Thyroid gland (tissue), 4 donors: ENCODE results near the gene PRDM11.

Experiments
- POLR2A ChIP-seq, 2 donors: fragments of 450-650 bp; IDR thresholded peaks; one replicate each; pipeline ENCODE4 v1.6.1; 2017; ENCODE audit warnings: antibody characterized with exemption in 2 of 2, mild to moderate bottlenecking in 2 of 2, moderate library complexity in 1 of 2
- TF ChIP-seq, protein P1 (sequence below), 6 experiments: fragments of 200-600 bp in 3 of 6; fragments of 450-650 bp in 3 of 6; sonication (generic) in 3 of 6; IDR thresholded peaks; one replicate each; pipeline ENCODE4 v1.5.1; 2016 to 2019; ENCODE audit warnings: antibody characterized with exemption in 6 of 6, mild to moderate bottlenecking in 2 of 6, inconsistent platforms in 1 of 6, moderate library complexity in 1 of 6

DNA sequence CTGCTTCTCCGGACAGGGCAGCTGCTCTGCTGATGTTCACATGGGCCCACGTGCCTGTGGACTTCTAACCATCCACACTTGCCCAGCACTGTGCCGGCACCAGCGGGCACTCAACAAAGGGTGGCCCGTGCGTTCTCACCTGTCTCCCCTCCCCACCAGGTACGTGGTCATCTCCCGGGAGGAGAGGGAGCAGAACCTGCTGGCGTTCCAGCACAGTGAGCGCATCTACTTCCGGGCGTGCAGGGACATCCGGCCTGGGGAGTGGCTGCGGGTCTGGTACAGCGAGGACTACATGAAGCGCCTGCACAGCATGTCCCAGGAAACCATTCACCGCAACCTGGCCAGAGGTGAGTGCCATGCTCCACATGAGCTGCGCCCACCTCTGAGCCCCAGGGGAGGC lies 73.0 kb downstream of the PRDM11 start:
- TF ChIP-seq, protein P1, sequence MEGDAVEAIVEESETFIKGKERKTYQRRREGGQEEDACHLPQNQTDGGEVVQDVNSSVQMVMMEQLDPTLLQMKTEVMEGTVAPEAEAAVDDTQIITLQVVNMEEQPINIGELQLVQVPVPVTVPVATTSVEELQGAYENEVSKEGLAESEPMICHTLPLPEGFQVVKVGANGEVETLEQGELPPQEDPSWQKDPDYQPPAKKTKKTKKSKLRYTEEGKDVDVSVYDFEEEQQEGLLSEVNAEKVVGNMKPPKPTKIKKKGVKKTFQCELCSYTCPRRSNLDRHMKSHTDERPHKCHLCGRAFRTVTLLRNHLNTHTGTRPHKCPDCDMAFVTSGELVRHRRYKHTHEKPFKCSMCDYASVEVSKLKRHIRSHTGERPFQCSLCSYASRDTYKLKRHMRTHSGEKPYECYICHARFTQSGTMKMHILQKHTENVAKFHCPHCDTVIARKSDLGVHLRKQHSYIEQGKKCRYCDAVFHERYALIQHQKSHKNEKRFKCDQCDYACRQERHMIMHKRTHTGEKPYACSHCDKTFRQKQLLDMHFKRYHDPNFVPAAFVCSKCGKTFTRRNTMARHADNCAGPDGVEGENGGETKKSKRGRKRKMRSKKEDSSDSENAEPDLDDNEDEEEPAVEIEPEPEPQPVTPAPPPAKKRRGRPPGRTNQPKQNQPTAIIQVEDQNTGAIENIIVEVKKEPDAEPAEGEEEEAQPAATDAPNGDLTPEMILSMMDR (IDR thresholded peaks at IDR 0.05) = no peak
- TF ChIP-seq POLR2A (IDR thresholded peaks at IDR 0.05) = no peak
